Stimulated activated effector memory CD8-positive, alpha-beta T cell treated with anti-CD3 and anti-CD28 coated beads, Interleukin-12 subunit alpha, Interleukin-12 subunit beta, amount 100 ng/mL, for 72 hours (primary cell): ENCODE results near the gene OPA1.

ENCODE experiments used
- ATAC-seq: fragments of 150-1000 bp; cut with Tn5 transposase; 2 replicates; pipeline ENCODE4 v1.10.0; 2021
- DNase-seq, 2 donors: peaks; one replicate each; pipeline ENCODE4 v3.0.0; 2021 to 2022; ENCODE audit warnings: low spot score in 2 of 2
- H3K27ac Mint-ChIP-seq: one replicate; pipeline ENCODE4 v1.8.0; 2022; ENCODE audit warnings: mild to moderate bottlenecking, mixed read lengths
- H3K36me3 Mint-ChIP-seq: one replicate; pipeline ENCODE4 v1.8.0; 2022; ENCODE audit warnings: mild to moderate bottlenecking, mixed read lengths
- H3K4me1 Mint-ChIP-seq: one replicate; pipeline ENCODE4 v1.8.0; 2022; ENCODE audit warnings: mixed read lengths
- H3K4me3 Mint-ChIP-seq: one replicate; pipeline ENCODE4 v1.8.0; 2022; ENCODE audit warnings: mild to moderate bottlenecking, mixed read lengths
- H3K9me3 Mint-ChIP-seq: one replicate; pipeline ENCODE4 v1.8.0; 2022; ENCODE audit warnings: mixed read lengths

OPA1 gene

GRCh38 chr3:193656878-193657282 lies 63.9 kb downstream of the OPA1 start:
- peaks cover 99% of the 10 kb centered on the region for H3K36me3 Mint-ChIP-seq
- H3K4me3 Mint-ChIP-seq, result no peak overlapping the region
- H3K9me3 Mint-ChIP-seq, result no peaks in the 10 kb centered on the region
- H3K27ac Mint-ChIP-seq, result peak overlapping the region; percentile 59
- no peak for ATAC-seq
- H3K4me1 Mint-ChIP-seq, result no peaks in the 10 kb centered on the region
- DNase-seq, result no peak

- no peak overlapping the region for H3K27ac Mint-ChIP-seq
- H3K4me3 Mint-ChIP-seq, result no peak overlapping the region
- peaks cover 100% of the 10 kb centered on the region for H3K36me3 Mint-ChIP-seq
- no peaks in the 10 kb centered on the region for H3K4me1 Mint-ChIP-seq
- ATAC-seq, result no peak
- no peaks in the 10 kb centered on the region for H3K9me3 Mint-ChIP-seq
- no peak for DNase-seq
Observed at GRCh38 chr3:193660171-193660570, 67.2 kb downstream of the OPA1 start.

- Mint-ChIP-seq H3K4me1 (no peaks in the 10 kb centered on the region), H3K36me3 (peaks cover 100% of the 10 kb centered on the region), H3K27ac (peak overlapping the region; percentile 51), H3K4me3 (no peak overlapping the region), H3K9me3 (no peaks in the 10 kb centered on the region)
- no peak for ATAC-seq
- no peak for DNase-seq
Observed at GRCh38 chr3:193660698-193661411, 67.8 kb downstream of the OPA1 start.

DNA sequence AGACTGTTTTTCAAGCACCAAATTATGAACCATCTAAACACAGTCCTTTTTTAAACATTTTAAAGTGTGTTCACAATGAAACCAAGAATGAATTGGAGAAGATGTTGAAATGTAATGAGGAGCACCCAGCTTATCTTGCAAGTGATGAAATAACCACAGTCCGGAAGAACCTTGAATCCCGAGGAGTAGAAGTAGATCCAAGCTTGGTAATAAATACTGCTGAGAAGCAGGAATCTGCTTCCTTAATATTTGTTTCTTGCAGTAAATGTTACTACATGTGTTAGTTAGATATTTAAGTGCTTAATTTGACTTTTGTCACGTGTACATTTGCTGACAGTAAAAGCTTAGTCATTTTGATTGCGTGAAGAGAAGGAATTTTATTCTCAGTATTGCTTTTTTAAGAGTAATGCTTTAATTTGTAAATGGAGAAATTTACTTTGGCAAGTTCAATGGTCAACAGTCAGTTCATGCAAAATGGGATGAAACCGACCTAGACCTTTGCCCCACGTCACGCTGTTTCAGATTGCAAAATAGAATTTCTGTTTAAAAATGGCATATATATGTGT lies 69.8 kb downstream of the OPA1 start:
- no peak for ATAC-seq

GRCh38 chr3:193665370-193665989 lies 72.5 kb downstream of the OPA1 start:
- H3K27ac Mint-ChIP-seq, result no peak overlapping the region
- peaks cover 100% of the 10 kb centered on the region for H3K36me3 Mint-ChIP-seq
- no peak overlapping the region for H3K4me3 Mint-ChIP-seq
- ATAC-seq, result no peak
- no peaks in the 10 kb centered on the region for H3K4me1 Mint-ChIP-seq
- no peak for DNase-seq
- H3K9me3 Mint-ChIP-seq, result no peaks in the 10 kb centered on the region

More for the DNA sequence above, 69.8 kb downstream of the OPA1 start:
- DNase-seq, result no peak
- H3K36me3 Mint-ChIP-seq, result peaks cover 100% of the 10 kb centered on the region
- H3K4me3 Mint-ChIP-seq, result no peak overlapping the region
- no peak overlapping the region for H3K27ac Mint-ChIP-seq
- no peaks in the 10 kb centered on the region for H3K4me1 Mint-ChIP-seq
- no peaks in the 10 kb centered on the region for H3K9me3 Mint-ChIP-seq

DNA sequence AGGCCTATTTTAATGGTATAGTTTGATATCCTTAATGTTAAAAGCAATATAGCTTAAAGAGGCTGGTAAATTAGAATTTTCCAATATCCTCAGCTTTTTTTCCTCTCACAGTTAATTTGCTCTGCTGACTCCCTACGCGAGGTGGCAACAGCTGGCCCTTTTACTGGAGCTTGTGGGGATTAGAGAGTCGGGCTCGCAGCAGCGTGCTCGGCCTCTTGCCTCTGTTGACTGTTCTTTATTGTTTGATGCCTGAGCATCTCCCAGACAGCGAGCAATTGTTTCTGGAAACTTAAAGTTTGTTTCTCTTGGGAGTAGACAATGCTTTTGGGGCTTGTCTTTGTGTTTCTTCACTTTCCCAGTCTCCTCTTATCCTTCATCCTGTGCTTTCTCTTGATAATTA lies 80.8 kb downstream of the OPA1 start:
- ATAC-seq (no peak), DNase-seq (no peak)
- peaks cover 90% of the 10 kb centered on the region for H3K36me3 Mint-ChIP-seq
- no peaks in the 10 kb centered on the region for H3K9me3 Mint-ChIP-seq
- H3K27ac Mint-ChIP-seq, result no peak overlapping the region
- peaks cover 7% of the 10 kb centered on the region for H3K4me1 Mint-ChIP-seq
- no peak overlapping the region for H3K4me3 Mint-ChIP-seq

DNA sequence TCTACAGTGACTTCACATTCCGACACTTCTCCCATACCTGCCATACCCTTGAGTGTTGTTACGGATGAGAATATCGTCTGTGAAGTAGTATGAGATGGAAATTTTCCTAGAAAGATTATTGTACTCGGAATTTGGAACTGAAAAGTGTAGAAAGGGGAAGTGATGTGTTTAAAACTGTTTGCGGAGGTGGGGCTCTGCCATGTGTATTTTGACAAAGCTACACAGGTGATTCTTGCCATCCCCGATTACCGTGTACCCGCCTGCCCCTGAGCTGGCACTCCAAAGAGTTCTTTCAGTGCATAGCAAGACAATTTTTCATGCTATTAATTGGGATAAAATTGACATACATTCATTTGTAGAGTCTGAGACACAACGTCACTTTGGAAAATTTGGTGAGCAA lies 81.7 kb downstream of the OPA1 start:
- DNase-seq (no peak), ATAC-seq (no peak)
- H3K4me1 Mint-ChIP-seq, result peaks cover 7% of the 10 kb centered on the region
- no peaks in the 10 kb centered on the region for H3K9me3 Mint-ChIP-seq
- H3K4me3 Mint-ChIP-seq, result no peak overlapping the region
- H3K27ac Mint-ChIP-seq, result no peak overlapping the region
- peaks cover 81% of the 10 kb centered on the region for H3K36me3 Mint-ChIP-seq

DNA sequence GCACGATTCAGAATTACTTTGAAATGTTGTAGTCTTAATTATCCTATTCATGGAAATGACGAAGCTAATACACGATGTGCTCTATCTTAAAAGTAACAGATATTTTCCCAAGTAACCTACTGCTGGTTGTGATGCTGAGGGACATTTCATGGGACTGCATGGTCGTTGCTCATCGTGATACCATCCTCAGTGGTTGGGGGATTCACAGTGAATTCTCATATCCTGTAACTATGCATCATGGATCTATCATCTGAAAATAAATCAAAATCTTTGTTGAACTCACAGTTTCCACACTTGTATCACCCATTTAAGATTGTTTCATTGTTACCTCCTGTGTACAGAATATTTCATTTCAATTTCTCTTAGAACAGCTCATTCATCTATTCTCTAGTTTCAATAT lies 84.7 kb downstream of the OPA1 start:
- Mint-ChIP-seq H3K27ac (peak overlapping the region; percentile 5), H3K4me3 (no peak overlapping the region), H3K4me1 (peaks cover 7% of the 10 kb centered on the region), H3K36me3 (peaks cover 69% of the 10 kb centered on the region), H3K9me3 (no peaks in the 10 kb centered on the region)
- ATAC-seq, result peak; percentile 86
- no peak for DNase-seq

DNA sequence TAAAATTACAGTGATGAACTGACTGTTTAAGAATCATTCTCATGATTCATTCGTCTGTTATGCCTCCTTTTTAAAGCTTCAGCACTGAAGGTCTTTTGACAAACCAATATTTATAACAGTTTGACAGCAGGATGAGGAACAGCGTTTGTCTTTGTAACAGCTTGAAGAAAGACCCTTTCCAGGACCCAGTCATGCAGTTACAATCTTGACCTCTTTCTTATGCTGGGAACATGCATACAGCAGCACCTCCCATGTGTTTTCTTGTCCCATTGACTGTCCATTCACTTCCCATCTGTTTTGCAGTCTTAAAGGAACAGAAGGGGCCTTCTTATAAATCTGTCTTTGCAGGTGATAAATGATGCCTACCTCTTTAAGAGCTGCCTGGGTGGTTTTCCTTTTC lies 87.2 kb downstream of the OPA1 start:
- Mint-ChIP-seq H3K36me3 (peaks cover 58% of the 10 kb centered on the region), H3K9me3 (no peaks in the 10 kb centered on the region), H3K4me3 (no peak overlapping the region), H3K4me1 (peaks cover 7% of the 10 kb centered on the region), H3K27ac (no peak overlapping the region)
- ATAC-seq (no peak), DNase-seq (no peak)

- Mint-ChIP-seq H3K9me3 (no peaks in the 10 kb centered on the region), H3K36me3 (peaks cover 47% of the 10 kb centered on the region), H3K4me1 (peaks cover 7% of the 10 kb centered on the region), H3K27ac (no peak overlapping the region), H3K4me3 (no peak overlapping the region)
- ATAC-seq, result no peak
- no peak for DNase-seq
Observed at GRCh38 chr3:193681631-193682030, 88.6 kb downstream of the OPA1 start.

DNA sequence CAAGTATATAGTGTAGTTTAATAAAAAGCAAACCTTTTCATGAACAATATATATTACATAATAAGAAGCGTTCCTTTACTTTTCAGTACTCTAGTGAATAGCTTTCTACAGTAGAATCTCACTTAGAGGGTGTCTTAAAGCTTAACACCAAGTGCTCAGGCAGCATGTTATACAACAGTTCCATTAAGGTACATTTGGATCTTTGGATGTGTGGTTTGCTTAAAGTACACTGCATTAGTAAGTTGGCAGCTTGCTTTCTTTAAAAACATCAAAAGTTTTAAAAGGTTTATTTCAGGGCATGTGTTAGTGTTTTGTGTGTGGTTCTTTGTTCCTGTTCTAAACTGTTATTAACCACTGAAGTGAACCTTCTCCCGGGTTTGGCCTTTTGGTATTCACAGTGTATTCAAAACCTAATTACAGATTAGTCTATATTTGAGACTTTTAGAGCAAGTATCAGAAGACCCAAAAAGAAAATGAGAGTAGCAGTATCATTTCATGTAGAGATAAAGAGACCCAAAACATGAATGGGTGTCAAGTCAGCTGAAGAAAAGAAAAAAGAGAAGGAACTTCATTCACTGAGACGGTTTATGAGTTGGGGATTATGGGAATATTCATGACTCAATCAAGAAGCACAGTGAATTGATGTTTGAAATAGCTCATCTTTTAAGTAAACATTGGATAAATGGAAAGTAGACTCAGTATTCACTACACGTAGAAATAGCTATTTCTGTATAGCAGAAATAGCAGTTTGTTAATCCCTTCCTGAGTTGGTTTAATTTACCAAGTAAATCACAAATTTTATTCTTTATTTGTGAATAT lies 93.9 kb downstream of the OPA1 start:
- Mint-ChIP-seq H3K27ac (peak overlapping the region; percentile 20), H3K36me3 (peaks cover 47% of the 10 kb centered on the region), H3K9me3 (no peaks in the 10 kb centered on the region), H3K4me1 (peaks cover 5% of the 10 kb centered on the region), H3K4me3 (no peak overlapping the region)
- no peak for DNase-seq
- no peak for ATAC-seq

GRCh38 chr3:193688834-193689714 lies 96.1 kb downstream of the OPA1 start:
- Mint-ChIP-seq H3K4me3 (no peak overlapping the region), H3K9me3 (no peaks in the 10 kb centered on the region), H3K36me3 (peaks cover 58% of the 10 kb centered on the region), H3K27ac (peak overlapping the region; percentile 32), H3K4me1 (peaks cover 5% of the 10 kb centered on the region)
- ATAC-seq, result no peak
- DNase-seq, result no peak

DNA sequence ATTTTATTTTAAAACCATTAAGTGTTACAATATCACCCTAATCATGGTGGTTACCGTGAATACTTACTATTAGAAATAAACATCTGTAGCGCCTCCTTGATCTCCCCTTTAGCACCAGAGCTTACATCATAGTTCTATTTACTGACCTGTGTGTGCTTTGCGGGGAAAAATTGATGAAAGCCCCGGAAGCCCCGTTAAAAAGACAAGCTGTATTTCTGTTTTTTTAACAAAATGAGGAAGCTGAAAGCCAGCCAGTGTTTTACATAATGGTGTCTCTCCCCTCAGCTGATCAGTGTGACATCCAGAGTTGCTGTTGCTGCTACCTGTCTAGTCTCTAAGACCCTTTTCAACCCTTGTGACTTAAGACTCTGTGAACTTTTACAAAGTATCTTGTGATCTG lies 100.8 kb downstream of the OPA1 start:
- DNase-seq, result no peak
- no peaks in the 10 kb centered on the region for H3K9me3 Mint-ChIP-seq
- no peaks in the 10 kb centered on the region for H3K4me1 Mint-ChIP-seq
- peaks cover 79% of the 10 kb centered on the region for H3K36me3 Mint-ChIP-seq
- H3K4me3 Mint-ChIP-seq, result no peak overlapping the region
- no peak overlapping the region for H3K27ac Mint-ChIP-seq
- ATAC-seq, result no peak

- Mint-ChIP-seq H3K4me1 (no peaks in the 10 kb centered on the region), H3K36me3 (peaks cover 13% of the 10 kb centered on the region), H3K4me3 (no peak overlapping the region), H3K9me3 (no peaks in the 10 kb centered on the region), H3K27ac (no peak overlapping the region)
- no peak for ATAC-seq
- DNase-seq, result no peak
Observed at GRCh38 chr3:193701953-193702635, 109.1 kb downstream of the OPA1 start.
